ENCODE data around the gene RAB34.

Gene RAB34

GRCh38 chr17:28704219-28704858 lies 13.3 kb downstream of the RAB34 start:
- POLR2A ChIA-PET (ENCODE audit: low non-redundant PET) = no interaction called here
- peak overlapping the region; percentile 51 for H3K27ac ChIP-seq
- TF ChIP-seq, protein P1, sequence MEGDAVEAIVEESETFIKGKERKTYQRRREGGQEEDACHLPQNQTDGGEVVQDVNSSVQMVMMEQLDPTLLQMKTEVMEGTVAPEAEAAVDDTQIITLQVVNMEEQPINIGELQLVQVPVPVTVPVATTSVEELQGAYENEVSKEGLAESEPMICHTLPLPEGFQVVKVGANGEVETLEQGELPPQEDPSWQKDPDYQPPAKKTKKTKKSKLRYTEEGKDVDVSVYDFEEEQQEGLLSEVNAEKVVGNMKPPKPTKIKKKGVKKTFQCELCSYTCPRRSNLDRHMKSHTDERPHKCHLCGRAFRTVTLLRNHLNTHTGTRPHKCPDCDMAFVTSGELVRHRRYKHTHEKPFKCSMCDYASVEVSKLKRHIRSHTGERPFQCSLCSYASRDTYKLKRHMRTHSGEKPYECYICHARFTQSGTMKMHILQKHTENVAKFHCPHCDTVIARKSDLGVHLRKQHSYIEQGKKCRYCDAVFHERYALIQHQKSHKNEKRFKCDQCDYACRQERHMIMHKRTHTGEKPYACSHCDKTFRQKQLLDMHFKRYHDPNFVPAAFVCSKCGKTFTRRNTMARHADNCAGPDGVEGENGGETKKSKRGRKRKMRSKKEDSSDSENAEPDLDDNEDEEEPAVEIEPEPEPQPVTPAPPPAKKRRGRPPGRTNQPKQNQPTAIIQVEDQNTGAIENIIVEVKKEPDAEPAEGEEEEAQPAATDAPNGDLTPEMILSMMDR (conservative IDR thresholded peaks at IDR 0.05; ENCODE audit: low read depth) = no peak
- CTCF ChIA-PET = interaction anchor here (0.5 to 0.7 kb wide), 3 partner anchors 8 to 1428 kb away, joined by 3 to 4 read pairs (median 4); no protein-coding TSS in a partner anchor
- no peak for DNase-seq (ENCODE audit: low spot score)

GRCh38 chr17:28703552-28704218 lies 14.0 kb downstream of the RAB34 start:
- H3K27ac ChIP-seq = peak overlapping the region; percentile 51
- POLR2A ChIA-PET (ENCODE audit: low non-redundant PET) = no interaction called here
- TF ChIP-seq, protein P1 (conservative IDR thresholded peaks at IDR 0.05; ENCODE audit: low read depth) = no peak
- DNase-seq (ENCODE audit: low spot score) = no peak
- CTCF ChIA-PET = interaction anchor here (0.7 kb wide), 1 partner anchor 9 kb away, joined by 4 read pairs; no protein-coding TSS in a partner anchor

GRCh38 chr17:28702752-28703150 lies 14.9 kb downstream of the RAB34 start:
- DNase-seq (ENCODE audit: low spot score) = no peak
- ChIA-PET CTCF (no interaction called here), POLR2A (ENCODE audit: low non-redundant PET) (no interaction called here)
- peak overlapping the region; percentile 51 for H3K27ac ChIP-seq
- TF ChIP-seq, protein P1 (conservative IDR thresholded peaks at IDR 0.05; ENCODE audit: low read depth) = no peak

DNA sequence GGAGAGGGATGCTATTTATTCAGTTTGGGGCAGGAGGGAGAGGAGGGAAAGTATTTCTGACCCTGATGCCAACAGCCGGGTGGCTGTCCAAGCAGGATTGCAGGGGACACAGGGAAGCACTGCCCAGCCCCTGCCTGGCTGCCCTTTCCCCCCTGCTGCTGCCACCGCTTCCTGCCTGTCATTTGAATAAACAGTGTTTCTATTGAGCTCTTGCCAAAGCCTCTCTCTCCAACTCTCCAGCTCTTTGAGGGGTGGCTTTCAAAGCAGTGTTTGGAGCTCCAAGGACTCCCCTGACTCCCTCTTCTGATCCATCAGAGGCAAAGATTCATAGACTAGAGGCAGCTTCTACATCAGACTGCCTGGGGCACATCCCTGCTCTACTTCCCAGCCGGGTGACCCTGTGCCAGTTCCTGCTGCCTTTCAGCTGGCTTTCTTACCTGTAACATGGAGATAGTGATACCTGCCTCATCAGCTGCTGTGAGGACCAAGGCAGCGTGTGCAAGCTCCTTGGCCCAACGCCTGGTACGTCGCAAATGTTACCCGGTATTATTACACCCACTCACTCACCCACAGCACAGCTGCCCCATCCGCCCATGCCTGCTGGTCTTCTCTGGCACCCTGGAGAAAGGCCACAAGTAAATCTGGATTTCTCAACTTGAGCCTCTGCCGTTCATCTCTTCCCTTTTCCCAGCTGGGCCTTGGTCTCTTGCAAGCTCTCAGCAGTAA lies 15.5 kb downstream of the RAB34 start:
- ChIA-PET CTCF (no interaction called here), POLR2A (ENCODE audit: low non-redundant PET) (interaction anchor here (0.6 kb wide), 1 partner anchor 52 kb away, joined by 7 read pairs; no protein-coding TSS in a partner anchor)
- no peak for DNase-seq (ENCODE audit: low spot score)
- H3K27ac ChIP-seq = peak overlapping the region; percentile 51
- TF ChIP-seq, protein P1 (conservative IDR thresholded peaks at IDR 0.05; ENCODE audit: low read depth) = no peak

- TF ChIP-seq, protein P1 (conservative IDR thresholded peaks at IDR 0.05; ENCODE audit: low read depth) = no peak
- ChIA-PET CTCF (no interaction called here), POLR2A (ENCODE audit: low non-redundant PET) (interaction anchor here (0.5 kb wide), 1 partner anchor 90 kb away, joined by 3 read pairs; no protein-coding TSS in a partner anchor)
- peak overlapping the region; percentile 51; the same call in 1 of the 2 replicates for H3K27ac ChIP-seq
- no peak for DNase-seq (ENCODE audit: low spot score)
These were observed 16.7 kb downstream of the RAB34 start for GRCh38 chr17:28700830-28701492.

DNA sequence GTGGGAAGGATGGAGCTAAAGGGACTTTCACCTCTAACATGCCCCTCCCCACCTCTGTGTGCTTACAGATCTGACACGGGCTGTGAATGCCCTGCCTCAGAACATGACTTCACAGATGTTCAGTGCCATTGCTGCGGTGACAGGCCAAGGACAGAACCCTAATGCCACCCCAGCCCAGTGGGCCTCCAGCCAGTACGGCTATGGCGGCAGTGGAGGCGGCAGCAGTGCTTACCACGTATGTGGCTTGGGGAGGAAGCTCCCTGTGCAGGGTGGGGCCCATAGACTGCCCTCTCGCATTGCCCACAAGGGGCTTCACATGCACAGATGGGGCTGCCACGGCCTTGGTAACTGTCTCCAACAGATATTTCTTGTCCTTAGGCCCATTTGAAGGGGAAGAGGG lies 17.4 kb downstream of the RAB34 start:
- H3K27ac ChIP-seq = no peak overlapping the region
- ChIA-PET CTCF (no interaction called here), POLR2A (ENCODE audit: low non-redundant PET) (interaction anchor here (0.5 kb wide), 1 partner anchor 89 kb away, joined by 3 read pairs; no protein-coding TSS in a partner anchor)
- TF ChIP-seq, protein P1 (conservative IDR thresholded peaks at IDR 0.05; ENCODE audit: low read depth) = no peak
- no peak for DNase-seq (ENCODE audit: low spot score)
